Activated CD8-positive, alpha-beta T cell treated with anti-CD3 and anti-CD28 coated beads for 36 hours (primary cell): ENCODE results near the gene ADARB1. TPM values are rescaled to one million over a fixed set of nuclear protein-coding genes. Genes with fewer than 3 reads are reported as not detected.

ENCODE experiments used
- ATAC-seq: fragments of 200-7000 bp; cut with Tn5 transposase; one replicate; pipeline ENCODE4 v1.10.0; 2021; ENCODE audit warnings: mild to moderate bottlenecking, moderate library complexity
- CTCF ChIA-PET: fragments of 350-600 bp; sonication (Branson Sonifier 250); formaldehyde crosslinking; loops from one replicate; lab custom pipeline; 2021; ENCODE audit warnings: antibody characterized with exemption; lab: Charles Lee
- POLR2A ChIA-PET: fragments of 350-600 bp; sonication (Branson Sonifier 250); formaldehyde crosslinking; loops from one replicate; lab custom pipeline; 2021; ENCODE audit warnings: antibody characterized with exemption; lab: Charles Lee
- DNase-seq: peaks from one replicate; pipeline ENCODE4 v3.0.0-alpha.2; 2020
- H3K27ac Mint-ChIP-seq: one replicate; pipeline ENCODE4 v1.8.0; 2021; ENCODE audit warnings: mild to moderate bottlenecking, mixed read lengths
- H3K27me3 Mint-ChIP-seq: one replicate; pipeline ENCODE4 v1.8.0; 2021; ENCODE audit warnings: mixed read lengths
- H3K36me3 Mint-ChIP-seq: one replicate; pipeline ENCODE4 v1.8.0; 2021; ENCODE audit warnings: low read depth, mixed read lengths
- H3K4me1 Mint-ChIP-seq: one replicate; pipeline ENCODE4 v1.8.0; 2021; ENCODE audit warnings: low read depth, mixed read lengths
- H3K4me3 Mint-ChIP-seq: one replicate; pipeline ENCODE4 v1.8.0; 2021; ENCODE audit warnings: mild to moderate bottlenecking, moderate library complexity, mixed read lengths
- H3K9me3 Mint-ChIP-seq: one replicate; pipeline ENCODE4 v1.8.0; 2021; ENCODE audit warnings: mixed read lengths
- CTCF ChIP-seq: fragments of 200-600 bp; IDR thresholded peaks from one replicate; pipeline ENCODE4 v1.8.0; 2022; ENCODE audit warnings: antibody characterized with exemption, mild to moderate bottlenecking
- intact Hi-C: fragments of 100-400 bp; cut with micrococcal nuclease; formaldehyde crosslinking; loops from one replicate; pipeline ENCODE4 v1.10.0; 2022
- total RNA-seq, 2 experiments: library from RNA; stranded (reverse); gene quantifications; one replicate each; pipeline ENCODE4 v1.2.3, GENCODE V29; 2021

The ADARB1 gene
- total RNA-seq, 2 experiments from 2014 or later: 36.2 to 37.1 TPM

GRCh38 chr21:45253633-45254459 lies 179.5 kb downstream of the ADARB1 start:
- Mint-ChIP-seq H3K27ac (no peak overlapping the region), H3K27me3 (peaks cover 6% of the 10 kb centered on the region), H3K9me3 (no peaks in the 10 kb centered on the region), H3K4me1 (peaks cover 20% of the 10 kb centered on the region), H3K4me3 (no peak overlapping the region), H3K36me3 (no peaks in the 10 kb centered on the region)
- no peak for DNase-seq
- intact Hi-C loops: no loop called here
- ChIA-PET CTCF (no interaction called here), POLR2A (no interaction called here)
- no peak for ATAC-seq
- no peak for TF ChIP-seq CTCF

GRCh38 chr21:45254460-45254930 lies 180.1 kb downstream of the ADARB1 start:
- Mint-ChIP-seq H3K27ac (no peak overlapping the region), H3K4me3 (no peak overlapping the region), H3K4me1 (peaks cover 20% of the 10 kb centered on the region), H3K9me3 (no peaks in the 10 kb centered on the region), H3K27me3 (peaks cover 6% of the 10 kb centered on the region), H3K36me3 (no peaks in the 10 kb centered on the region)
- ChIA-PET POLR2A (no interaction called here), CTCF (no interaction called here)
- ATAC-seq: no peak
- DNase-seq: no peak
- TF ChIP-seq CTCF: no peak
- intact Hi-C loops: no loop called here

GRCh38 chr21:45255381-45256020 lies 181.1 kb downstream of the ADARB1 start:
- intact Hi-C loops: no loop called here
- H3K9me3 Mint-ChIP-seq: no peaks in the 10 kb centered on the region
- ATAC-seq: peak; percentile 60
- peaks cover 20% of the 10 kb centered on the region for H3K4me1 Mint-ChIP-seq
- peaks cover 6% of the 10 kb centered on the region for H3K27me3 Mint-ChIP-seq
- H3K36me3 Mint-ChIP-seq: no peaks in the 10 kb centered on the region
- no peak for TF ChIP-seq CTCF
- CTCF ChIA-PET: interaction anchor here (1.2 kb wide), 1 partner anchor 103 kb away, joined by 3 read pairs; no protein-coding TSS in a partner anchor
- no peak overlapping the region for H3K27ac Mint-ChIP-seq
- POLR2A ChIA-PET: no interaction called here
- no peak overlapping the region for H3K4me3 Mint-ChIP-seq
- peak; percentile 42 for DNase-seq

- Mint-ChIP-seq H3K4me3 (no peak overlapping the region), H3K36me3 (no peaks in the 10 kb centered on the region), H3K4me1 (peaks cover 20% of the 10 kb centered on the region), H3K27ac (no peak overlapping the region), H3K27me3 (peaks cover 6% of the 10 kb centered on the region), H3K9me3 (no peaks in the 10 kb centered on the region)
- TF ChIP-seq CTCF: no peak
- ChIA-PET POLR2A (interaction anchor here (0.6 to 1.3 kb wide), 3 partner anchors 9 to 147 kb away, joined by 3 read pairs; no protein-coding TSS in a partner anchor), CTCF (interaction anchor here (1.2 kb wide), 1 partner anchor 104 kb away, joined by 3 read pairs; no protein-coding TSS in a partner anchor)
- no peak for DNase-seq
- ATAC-seq: peak; percentile 33
- intact Hi-C loops: no loop called here
Observed at GRCh38 chr21:45256021-45256911, 181.9 kb downstream of the ADARB1 start.
